OCI-LY3 (cell line): ENCODE results near the gene NR0B2.

Experiments used
- CTCF ChIP-seq: fragments of 200-600, 300-600 bp; sonication (generic); IDR thresholded peaks from 2 replicates; pipeline ENCODE4 v1.5.1; 2014; ENCODE audit warnings: antibody characterized with exemption, low read length, low read depth
- EZH2phosphoT487 ChIP-seq: fragments of 200-600 bp; shearing (Covaris generic); IDR thresholded peaks from 2 replicates; pipeline ENCODE4 v1.6.1; 2018; ENCODE audit warnings: antibody characterized with exemption, mixed run types, low read depth

GRCh38 chr1:26863685-26864077 lies 50.1 kb downstream of the NR0B2 start:
- TF ChIP-seq CTCF (no peak), EZH2phosphoT487 (no peak)
